HG02763 (cell line): Measurements from ENCODE around the gene B9D1.

Experiments
- ATAC-seq: cut with Tn5 transposase; IDR thresholded peaks from one replicate; pipeline ENCODE4 v1.9.1; 2021; ENCODE audit warnings: mild to moderate bottlenecking, moderate library complexity; ENCODE audit not compliant: unreplicated experiment

Gene B9D1

GRCh38 chr17:19377602-19378415 is 15.3 kb upstream of the B9D1 start:
- peak; percentile 92 for ATAC-seq

- no peak for ATAC-seq
Observed at GRCh38 chr17:19376811-19377210, 14.3 kb upstream of the B9D1 start.

GRCh38 chr17:19375732-19376131 is 13.2 kb upstream of the B9D1 start:
- ATAC-seq = no peak

- no peak for ATAC-seq
Observed at GRCh38 chr17:19374136-19374535, 11.6 kb upstream of the B9D1 start.

GRCh38 chr17:19372866-19373504 is 10.5 kb upstream of the B9D1 start:
- ATAC-seq = no peak

- no peak for ATAC-seq
Observed at GRCh38 chr17:19372439-19372838, 9.9 kb upstream of the B9D1 start.

- ATAC-seq = no peak
Observed at GRCh38 chr17:19372011-19372370, 9.5 kb upstream of the B9D1 start.

GRCh38 chr17:19371259-19372010 is 8.9 kb upstream of the B9D1 start:
- ATAC-seq = no peak

GRCh38 chr17:19370493-19370960 is 8.0 kb upstream of the B9D1 start:
- peak; percentile 68 for ATAC-seq

GRCh38 chr17:19369846-19370492 is 7.4 kb upstream of the B9D1 start:
- ATAC-seq = no peak

GRCh38 chr17:19369107-19369778 is 6.7 kb upstream of the B9D1 start:
- ATAC-seq = no peak

GRCh38 chr17:19368229-19368628 is 5.7 kb upstream of the B9D1 start:
- ATAC-seq = no peak

GRCh38 chr17:19366637-19366972 is 4.1 kb upstream of the B9D1 start:
- ATAC-seq = no peak

- no peak for ATAC-seq
Observed at GRCh38 chr17:19365833-19366636, 3.5 kb upstream of the B9D1 start.

- no peak for ATAC-seq
Observed at GRCh38 chr17:19365499-19365817, 2.9 kb upstream of the B9D1 start.

- no peak for ATAC-seq
Observed at GRCh38 chr17:19364699-19365498, 2.4 kb upstream of the B9D1 start.

- ATAC-seq = no peak
Observed at GRCh38 chr17:19363460-19364035, 1.0 kb upstream of the B9D1 start.

- ATAC-seq = no peak
Observed at GRCh38 chr17:19363114-19363438, 553 bp upstream of the B9D1 start.

- ATAC-seq = no peak
Observed at GRCh38 chr17:19361944-19362276, 613 bp downstream of the B9D1 start.
